ENCODE data around the gene NSD2. TPM values are rescaled to one million over a fixed set of nuclear protein-coding genes. Genes with fewer than 3 reads are reported as not detected.

The NSD2 gene
- total and polyA plus RNA-seq, 9 of the 15 experiments (the other 6 are each of a cell fraction or from before 2014, with no cell fraction given): 6.4 to 126 (median 58.8) TPM

GRCh38 chr4:1870578-1871443 lies at the start of gene NSD2 (continued):
- TF ChIP-seq, protein P1, sequence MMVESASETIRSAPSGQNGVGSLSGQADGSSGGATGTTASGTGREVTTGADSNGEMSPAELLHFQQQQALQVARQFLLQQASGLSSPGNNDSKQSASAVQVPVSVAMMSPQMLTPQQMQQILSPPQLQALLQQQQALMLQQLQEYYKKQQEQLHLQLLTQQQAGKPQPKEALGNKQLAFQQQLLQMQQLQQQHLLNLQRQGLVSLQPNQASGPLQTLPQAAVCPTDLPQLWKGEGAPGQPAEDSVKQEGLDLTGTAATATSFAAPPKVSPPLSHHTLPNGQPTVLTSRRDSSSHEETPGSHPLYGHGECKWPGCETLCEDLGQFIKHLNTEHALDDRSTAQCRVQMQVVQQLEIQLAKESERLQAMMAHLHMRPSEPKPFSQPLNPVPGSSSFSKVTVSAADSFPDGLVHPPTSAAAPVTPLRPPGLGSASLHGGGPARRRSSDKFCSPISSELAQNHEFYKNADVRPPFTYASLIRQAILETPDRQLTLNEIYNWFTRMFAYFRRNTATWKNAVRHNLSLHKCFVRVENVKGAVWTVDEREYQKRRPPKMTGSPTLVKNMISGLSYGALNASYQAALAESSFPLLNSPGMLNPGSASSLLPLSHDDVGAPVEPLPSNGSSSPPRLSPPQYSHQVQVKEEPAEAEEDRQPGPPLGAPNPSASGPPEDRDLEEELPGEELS (CRISPR knock-in tag; IDR thresholded peaks at IDR 0.05; ENCODE audit: borderline replicate concordance): 0 out of 2 replicates have a peak, but pooled peaks have one; percentile 66
- TF ChIP-seq TSHZ1 (CRISPR knock-in tag; IDR thresholded peaks at IDR 0.05) (no peak), MLLT1 (IDR thresholded peaks at IDR 0.05) (no peak), MECOM (CRISPR knock-in tag; IDR thresholded peaks at IDR 0.05) (no peak), MIER1 (IDR thresholded peaks at IDR 0.05; ENCODE audit: low read depth) (no peak), TSC22D4 (tag; IDR thresholded peaks at IDR 0.05) (no peak), DMBX1 (CRISPR knock-in tag; IDR thresholded peaks at IDR 0.05; ENCODE audit: borderline replicate concordance) (peak; percentile 87), HIVEP1 (CRISPR knock-in tag; IDR thresholded peaks at IDR 0.05) (peak; percentile 54; the same call in 1 of the 2 replicates), HOXB6 (CRISPR knock-in tag; IDR thresholded peaks at IDR 0.05; ENCODE audit: borderline replicate concordance) (no peak), L3MBTL2 (IDR thresholded peaks at IDR 0.05) (peak; percentile 99), FOXK1 (CRISPR knock-in tag; IDR thresholded peaks at IDR 0.05; ENCODE audit: borderline replicate concordance) (0 out of 2 replicates have a peak, but pooled peaks have one; percentile 68), MYBL2 (IDR thresholded peaks at IDR 0.05; ENCODE audit: low read depth) (peak; percentile 82), MYBL2 (CRISPR knock-in tag; IDR thresholded peaks at IDR 0.05; ENCODE audit: borderline replicate concordance) (0 out of 2 replicates have a peak, but pooled peaks have one; percentile 40), FIP1L1 (IDR thresholded peaks at IDR 0.05; ENCODE audit: low read depth, low read length, poor library complexity, severe bottlenecking) (peak; percentile 88), PML (IDR thresholded peaks at IDR 0.05; ENCODE audit: low read length) (peak; percentile 84), CHAMP1 (IDR thresholded peaks at IDR 0.05) (no peak), NR1H2 (CRISPR knock-in tag; IDR thresholded peaks at IDR 0.05) (no peak; the same call in 1 of the 2 replicates)

Measured in K562 (cell line).